GM19452 (cell line): ENCODE results near the gene PRKCG.

Experiments
- ATAC-seq: cut with Tn5 transposase; IDR thresholded peaks from one replicate; pipeline ENCODE4 v1.9.1; 2021; ENCODE audit not compliant: unreplicated experiment

The PRKCG gene

DNA sequence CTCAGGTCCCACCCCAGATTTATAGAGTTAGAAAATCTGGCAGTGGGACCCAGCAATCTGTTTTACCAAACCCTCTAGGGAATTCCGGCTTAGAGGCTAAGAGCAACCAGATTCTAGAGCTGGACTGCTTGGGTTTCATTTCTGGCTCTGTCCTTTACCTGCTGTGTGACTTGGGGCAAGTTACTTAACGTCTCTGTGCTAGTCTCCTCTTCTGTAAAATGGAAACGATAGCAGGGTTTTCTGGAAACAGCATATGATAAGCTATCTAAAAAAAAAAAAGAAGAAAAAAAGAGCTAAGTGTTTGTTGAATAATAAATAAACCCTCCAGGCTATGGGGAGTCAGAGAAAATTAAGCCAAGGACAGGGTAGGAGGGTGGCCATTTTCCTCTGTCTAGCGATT lies 15.5 kb downstream of the PRKCG start:
- ATAC-seq: no peak

DNA sequence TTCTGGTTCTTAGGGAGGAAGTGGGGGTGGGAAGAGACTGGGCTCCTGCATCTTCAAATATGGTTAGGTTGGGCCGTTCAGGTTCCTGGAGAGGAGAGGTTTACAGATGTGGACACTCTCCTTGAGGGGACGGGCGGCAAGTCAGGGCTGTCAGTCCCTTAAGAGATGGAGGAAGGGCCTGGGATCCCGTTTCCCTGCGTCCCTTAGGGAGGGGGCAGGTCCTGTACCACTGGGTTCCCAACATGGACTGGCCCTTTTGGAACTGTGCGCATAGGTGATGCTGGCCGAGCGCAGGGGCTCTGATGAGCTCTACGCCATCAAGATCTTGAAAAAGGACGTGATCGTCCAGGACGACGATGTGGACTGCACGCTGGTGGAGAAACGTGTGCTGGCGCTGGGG lies 16.2 kb downstream of the PRKCG start:
- ATAC-seq: no peak

DNA sequence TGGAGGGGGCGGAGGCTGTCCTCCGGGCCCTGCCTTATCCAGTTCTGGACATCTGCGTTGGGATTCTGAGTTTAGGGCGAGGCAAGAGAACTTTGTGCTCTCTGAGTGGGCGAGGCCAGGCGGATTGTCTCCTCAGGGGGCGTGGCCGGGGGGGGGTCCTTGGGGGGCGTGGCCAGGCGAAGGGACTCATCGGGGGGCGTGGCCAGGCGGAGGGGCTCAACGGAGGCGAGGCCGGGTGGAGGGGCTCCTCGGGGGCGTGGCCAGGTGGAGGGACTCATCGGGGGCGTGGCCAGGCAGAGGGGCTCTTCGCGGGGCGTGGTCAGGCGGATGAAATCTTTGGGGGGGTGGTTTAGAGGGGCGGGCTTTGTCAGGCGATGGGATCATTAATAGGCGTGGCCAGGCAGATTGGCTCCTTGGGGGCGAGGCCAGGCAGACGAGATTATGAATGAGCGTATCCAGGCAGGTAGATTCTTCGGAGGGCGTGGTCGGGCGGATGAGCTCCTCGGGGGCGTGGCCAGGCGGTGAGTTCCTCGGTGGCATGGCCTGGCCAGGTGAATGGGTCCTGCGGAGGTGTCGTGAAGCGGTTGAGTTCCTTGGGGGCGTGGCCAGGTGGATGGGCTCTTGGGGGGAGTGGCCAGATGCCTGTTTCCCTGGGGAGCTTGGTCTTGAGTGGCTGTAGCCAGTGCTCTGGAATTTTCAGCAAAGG lies 16.8 kb downstream of the PRKCG start:
- ATAC-seq: no peak

DNA sequence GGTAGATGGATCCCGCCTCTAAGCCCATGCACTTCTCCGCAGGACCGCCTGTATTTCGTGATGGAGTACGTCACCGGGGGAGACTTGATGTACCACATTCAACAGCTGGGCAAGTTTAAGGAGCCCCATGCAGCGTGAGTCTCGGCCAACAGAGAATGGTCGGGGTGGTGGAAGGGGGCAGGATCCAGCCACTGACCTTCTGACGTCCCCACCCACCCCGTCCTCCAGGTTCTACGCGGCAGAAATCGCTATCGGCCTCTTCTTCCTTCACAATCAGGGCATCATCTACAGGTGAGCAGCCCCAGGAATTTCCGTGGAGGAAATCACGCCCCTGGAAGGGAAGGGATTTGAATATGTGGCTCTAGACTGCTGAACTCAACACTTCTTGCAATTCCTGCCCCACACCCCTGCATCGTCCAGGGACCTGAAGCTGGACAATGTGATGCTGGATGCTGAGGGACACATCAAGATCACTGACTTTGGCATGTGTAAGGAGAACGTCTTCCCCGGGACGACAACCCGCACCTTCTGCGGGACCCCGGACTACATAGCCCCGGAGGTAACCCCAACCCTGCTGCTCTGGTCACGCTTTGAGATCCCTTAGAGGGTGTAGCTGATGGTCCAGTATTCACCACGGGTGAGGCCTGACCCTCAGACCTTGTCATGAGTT lies 18.3 kb downstream of the PRKCG start:
- no peak for ATAC-seq

DNA sequence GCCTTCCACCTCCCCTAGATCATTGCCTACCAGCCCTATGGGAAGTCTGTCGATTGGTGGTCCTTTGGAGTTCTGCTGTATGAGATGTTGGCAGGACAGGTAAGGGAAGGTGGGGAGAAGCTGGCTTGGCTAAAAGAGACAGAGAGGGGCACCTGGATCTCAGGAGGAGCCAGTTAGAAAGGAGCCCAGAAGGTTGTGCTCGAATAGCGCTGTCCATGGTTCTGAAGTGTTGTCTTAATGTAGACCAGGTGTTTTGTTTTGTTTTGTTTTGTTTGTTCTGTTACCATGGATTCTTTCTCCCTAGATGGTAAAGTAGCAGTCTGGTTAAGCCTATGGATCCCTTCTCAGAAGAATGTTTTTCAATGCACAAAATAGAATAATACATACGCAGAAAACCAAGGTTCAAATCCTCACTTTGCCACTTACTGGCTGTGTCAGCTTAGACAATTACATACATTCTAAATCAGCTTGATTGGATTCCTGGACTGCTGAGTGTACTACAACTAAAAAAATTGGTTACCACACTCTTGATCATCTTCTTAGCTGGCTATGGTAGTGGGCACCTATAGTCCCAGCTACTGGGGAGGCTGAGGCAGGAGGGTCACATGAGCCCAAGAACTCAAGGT lies 21.2 kb downstream of the PRKCG start:
- no peak for ATAC-seq

DNA sequence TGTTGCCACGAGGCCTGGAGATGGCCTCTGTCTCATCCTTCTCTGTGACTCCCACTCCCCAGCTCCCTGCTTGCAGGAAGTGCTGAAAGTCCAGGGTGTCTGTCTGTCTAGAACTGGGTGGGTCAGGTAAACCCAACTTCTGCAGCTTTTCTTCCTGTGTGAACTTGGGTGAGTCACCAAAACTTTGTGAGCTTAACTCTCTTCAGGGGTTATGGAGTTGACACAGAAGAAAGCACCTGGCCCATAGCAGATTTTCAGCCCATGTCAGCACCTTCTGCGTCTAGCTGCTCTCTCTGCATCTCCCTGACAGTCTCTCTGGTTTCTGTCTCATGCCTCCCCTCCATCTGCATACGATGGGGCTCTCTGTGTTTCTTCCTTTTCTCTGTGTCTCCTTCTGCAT lies 22.9 kb downstream of the PRKCG start:
- no peak for ATAC-seq

DNA sequence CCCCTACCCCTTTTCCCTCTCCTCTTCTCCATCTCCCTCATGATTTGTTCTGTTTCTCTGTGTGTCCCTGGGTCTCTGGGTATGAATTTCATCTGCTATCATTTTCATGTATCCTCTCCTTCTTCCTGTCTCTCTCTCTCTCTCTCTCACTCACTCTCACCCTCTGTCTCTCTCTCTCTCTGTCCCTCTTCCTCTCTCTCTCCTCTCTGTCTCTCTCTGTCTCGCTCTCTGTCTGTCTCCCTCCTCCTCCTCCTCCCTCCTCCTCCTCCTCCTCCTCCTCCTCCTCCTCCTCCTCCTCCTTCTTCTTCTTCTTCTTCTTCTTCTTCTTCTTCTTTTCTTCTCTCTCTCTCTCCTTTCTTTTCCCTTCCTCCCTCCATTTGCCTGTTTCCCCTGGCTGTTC lies 23.8 kb downstream of the PRKCG start:
- no peak for ATAC-seq

DNA sequence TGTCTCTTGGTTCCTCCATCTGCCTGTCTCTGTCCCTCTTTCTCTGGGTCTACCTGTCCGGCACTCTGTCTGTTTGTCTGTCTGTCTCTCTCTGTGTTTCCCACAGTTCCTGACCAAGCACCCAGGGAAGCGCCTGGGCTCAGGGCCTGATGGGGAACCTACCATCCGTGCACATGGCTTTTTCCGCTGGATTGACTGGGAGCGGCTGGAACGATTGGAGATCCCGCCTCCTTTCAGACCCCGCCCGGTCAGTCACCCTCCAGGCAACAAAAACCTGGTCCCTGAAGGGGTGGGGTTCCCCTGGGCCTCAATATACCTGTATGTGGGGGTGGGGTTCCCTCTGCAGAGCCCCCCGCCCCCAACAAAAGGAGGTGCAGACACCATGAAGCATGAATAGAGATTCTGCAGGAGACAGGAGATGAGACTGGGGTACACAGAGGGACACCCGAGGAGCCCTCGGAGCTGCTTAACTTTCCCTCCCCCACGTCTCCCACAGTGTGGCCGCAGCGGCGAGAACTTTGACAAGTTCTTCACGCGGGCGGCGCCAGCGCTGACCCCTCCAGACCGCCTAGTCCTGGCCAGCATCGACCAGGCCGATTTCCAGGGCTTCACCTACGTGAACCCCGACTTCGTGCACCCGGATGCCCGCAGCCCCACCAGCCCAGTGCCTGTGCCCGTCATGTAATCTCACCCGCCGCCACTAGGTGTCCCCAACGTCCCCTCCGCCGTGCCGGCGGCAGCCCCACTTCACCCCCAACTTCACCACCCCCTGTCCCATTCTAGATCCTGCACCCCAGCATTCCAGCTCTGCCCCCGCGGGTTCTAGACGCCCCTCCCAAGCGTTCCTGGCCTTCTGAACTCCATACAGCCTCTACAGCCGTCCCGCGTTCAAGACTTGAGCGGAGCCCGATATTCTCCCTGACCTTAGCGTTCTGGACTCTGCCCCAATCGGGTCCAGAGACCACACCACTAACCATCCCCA lies 24.5 kb downstream of the PRKCG start:
- no peak for ATAC-seq

DNA sequence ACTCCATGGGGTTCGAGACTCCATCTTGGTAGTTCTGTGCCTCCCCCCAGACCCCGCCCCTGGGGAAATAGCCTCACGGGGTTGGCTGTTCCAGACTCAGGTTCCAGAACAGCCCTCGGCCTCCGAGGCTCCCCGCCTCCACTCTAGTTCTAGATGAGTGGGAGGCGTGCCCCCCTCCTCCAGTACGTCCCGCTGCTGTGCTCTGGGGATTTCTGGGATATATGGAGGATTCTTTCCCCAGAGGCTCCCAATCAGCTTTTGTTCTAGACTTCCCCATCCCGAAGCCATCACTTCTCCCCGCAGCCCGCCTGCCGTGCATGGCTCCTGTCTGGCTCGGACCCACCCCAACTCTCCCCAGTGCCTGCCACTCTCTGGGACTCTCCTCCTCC lies 25.2 kb downstream of the PRKCG start:
- ATAC-seq: no peak

DNA sequence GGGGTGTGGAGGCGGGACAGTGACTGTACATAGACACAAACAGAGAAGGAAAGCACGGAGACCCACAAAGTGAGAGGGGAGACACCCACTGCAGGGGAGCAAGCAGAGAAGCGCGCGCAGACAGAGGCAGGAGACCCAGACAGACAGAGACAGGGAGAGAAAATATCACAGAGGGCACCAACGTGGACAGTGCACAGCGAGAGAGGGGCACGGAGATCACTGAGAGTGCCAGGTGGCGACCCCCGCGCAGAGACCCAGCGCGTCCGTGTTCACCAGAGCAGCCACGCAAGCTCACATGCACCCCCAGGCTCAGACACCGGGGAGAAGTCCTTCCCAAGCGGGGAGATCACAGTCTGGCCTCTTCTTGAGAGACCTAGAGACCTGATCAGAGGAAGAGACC lies 25.7 kb downstream of the PRKCG start:
- ATAC-seq: no peak

DNA sequence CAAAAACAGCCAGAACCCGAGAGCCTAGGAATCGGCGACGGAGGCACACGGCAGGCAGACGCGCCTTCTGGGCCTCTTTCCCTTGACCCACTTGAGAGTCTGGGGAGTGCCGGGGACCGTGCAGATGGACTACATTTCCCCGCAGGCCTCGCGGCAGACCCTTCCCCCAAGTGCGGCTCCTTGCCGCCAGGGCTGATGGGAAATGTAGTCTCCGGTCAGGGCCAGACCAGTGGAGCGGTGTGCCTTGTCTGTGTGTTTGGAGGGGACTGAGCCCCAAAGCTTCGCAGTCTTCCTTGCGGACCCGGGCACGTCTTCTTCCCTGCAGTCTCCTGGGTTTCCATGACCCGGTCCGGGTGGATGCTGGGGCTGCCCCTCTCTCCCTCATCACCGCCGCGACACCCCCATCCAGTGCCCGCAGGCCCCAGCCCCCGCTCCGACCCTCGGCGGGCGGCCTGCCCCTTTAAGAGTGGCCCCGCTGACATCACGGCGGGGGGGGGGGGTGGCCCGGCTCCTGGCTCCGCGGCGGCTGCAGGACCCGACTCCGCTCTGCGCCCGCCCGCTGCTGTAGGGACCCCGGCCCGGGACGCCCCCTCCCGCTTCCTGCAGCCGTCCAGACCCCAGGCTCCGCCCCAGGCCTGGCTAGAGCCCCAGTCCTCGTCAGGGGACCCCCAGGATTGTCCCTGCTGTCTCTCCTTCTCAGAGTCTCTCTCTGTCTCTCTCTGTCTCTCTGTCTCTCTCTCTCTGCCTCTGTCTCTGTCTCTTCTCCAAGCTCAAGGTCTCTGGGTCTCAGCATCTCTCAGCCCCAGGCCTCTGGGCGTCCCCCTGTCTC lies 26.3 kb downstream of the PRKCG start:
- ATAC-seq: no peak

DNA sequence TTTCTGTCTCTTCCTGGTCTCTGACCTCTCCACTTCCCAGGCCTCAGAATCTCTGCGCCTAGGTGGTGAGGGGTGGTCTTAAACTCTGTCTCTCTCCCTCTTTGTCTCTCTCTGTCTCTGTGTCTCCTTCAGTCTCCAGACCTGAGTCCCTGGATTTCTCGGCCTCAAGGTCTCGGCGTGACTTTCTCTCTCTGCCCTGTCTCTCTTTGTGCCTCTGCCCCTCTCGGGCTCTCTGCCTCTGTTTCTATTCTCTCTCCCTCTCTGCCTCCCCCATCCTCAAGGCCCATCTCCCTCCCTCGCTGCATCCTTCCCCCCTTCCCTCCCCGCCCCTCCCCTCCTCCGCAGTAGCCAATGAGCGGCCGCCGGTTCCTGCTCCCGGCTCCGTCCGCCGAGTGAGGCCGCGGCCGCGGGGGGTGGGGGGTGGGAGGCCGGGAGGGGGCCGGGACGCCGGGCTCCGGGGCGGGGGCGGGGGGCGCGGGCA lies 27.0 kb downstream of the PRKCG start, which contains the start of gene CACNG7:
CACNG7 (plus strand) TSS at position 344 of the 481 bp plus-strand sequence. CDS start 3,554 bp downstream, outside the sequence.
- ATAC-seq: no peak

DNA sequence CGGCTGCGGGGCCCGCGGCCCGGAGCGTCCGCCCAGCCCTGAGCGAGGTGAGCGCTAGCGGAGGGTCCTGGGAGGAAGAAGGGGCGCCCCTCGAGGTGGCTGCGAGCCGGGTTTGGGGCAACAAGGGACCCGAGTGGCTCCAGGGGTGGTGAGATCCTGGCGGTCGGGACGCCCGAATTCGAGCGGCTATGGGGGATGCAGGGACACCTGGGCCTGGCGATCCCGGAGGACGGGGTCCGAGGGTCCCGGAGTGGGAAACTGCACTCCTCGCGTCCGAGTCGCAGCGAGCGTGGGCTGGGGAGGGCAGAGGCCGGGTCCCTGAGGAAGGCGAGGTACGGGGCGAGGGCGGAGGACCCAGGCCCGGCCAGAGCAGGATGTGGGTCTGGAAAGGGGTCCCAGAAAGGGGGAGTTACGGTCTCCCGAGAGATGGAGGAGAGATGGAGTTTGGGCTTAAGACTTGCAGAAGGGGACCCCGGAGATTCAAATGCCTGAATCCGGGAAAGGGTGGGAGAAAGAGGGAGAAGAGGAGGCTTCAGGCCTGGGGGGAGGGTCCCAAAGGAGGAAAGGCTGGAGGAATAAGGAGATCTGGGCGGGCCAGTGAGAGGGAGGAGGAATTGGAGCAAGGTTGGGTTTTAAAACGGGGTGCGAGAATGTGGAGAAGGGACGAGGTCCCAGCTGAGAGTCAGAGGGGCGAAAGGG lies 27.6 kb downstream of the PRKCG start:
- ATAC-seq: no peak

DNA sequence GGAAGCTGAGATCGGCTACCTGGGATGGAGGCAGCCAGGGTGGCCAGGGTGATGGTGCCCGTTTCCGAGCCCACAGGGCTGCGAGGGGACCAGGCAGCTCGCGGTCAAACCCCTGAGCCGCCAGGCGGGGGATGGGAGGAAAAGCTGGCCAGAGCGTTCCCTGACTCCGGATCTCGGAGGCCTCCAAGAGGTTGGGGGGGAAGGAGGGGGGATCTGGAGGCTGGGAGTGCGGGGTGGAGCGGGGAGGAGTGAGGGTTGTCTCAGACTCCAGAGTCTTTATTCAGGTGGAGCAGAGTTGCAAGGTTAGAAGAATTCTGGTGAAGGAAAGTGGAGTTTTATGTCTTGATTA lies 28.1 kb downstream of the PRKCG start:
- ATAC-seq: no peak

DNA sequence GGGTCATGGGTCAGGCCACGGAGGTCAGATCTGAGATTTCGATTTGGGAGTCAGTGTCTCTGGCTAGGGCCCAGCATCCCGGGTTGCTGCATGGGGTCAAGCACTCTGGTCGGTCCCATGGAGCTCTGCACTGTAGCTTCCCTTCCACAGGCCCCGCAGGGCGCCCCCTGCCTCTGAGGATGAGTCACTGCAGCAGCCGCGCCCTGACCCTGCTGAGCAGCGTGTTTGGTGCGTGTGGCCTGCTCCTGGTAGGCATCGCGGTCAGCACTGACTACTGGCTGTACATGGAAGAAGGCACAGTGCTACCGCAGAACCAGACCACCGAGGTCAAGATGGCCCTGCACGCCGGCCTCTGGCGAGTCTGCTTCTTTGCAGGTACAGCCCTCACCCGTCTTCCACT lies 30.7 kb downstream of the PRKCG start:
- no peak for ATAC-seq

DNA sequence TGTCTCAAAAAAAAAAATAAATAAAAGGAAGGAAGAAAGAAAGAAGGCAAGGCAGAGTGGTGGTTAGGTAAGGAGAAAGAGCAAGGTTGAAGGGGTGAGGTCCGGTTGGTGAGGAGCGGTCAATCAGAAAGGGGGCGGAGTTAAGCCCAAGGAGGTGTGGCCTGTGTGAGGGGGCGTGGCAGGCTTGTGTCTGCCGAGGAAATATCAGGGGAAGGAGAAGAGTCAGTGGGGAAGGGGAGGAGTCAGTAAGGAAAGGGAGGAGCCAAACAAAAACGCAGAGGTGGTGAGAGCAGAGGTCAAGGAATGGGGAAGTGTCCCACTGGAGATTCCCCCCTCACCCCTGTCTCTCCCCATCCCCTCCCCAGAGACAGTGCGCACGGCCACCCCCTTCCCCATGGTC lies 33.0 kb downstream of the PRKCG start:
- ATAC-seq: no peak

DNA sequence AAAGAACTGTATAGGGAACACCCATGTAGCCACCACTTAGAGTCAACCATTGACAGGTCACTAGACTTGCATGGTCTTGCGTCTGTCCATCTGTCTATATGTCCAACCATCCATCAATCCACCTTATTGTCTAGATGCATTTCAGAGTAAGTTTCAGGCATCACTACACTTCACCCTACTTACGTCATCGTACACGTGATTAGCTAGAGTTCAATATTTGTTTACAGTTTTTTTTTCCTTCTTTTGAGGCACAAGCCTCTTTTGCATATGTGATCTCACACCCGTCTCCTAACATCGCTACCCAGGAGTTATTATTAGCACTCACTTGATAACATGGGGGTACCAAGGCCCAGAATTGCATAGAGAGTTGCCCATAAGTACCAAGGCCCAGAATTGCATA lies 34.0 kb downstream of the PRKCG start:
- ATAC-seq: no peak

DNA sequence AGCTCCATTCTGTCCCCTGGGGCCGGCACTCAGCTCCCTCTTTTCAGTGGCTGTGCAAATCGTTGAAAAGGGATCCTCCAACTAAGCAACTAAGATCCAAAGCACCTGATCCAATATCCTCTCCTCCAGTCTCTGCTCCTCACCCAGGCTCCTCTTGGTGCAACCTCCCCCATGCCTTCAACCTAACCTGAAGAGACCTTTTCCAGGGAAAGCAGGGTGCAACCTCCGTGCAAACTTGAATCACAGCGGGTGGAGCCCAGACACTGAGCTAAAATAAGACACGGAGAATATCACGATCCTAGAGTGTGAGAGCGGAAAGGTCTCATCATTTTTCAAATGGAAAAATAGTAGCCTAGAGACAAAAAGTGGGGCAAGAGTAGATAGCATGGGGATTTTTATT lies 35.4 kb downstream of the PRKCG start:
- no peak for ATAC-seq

DNA sequence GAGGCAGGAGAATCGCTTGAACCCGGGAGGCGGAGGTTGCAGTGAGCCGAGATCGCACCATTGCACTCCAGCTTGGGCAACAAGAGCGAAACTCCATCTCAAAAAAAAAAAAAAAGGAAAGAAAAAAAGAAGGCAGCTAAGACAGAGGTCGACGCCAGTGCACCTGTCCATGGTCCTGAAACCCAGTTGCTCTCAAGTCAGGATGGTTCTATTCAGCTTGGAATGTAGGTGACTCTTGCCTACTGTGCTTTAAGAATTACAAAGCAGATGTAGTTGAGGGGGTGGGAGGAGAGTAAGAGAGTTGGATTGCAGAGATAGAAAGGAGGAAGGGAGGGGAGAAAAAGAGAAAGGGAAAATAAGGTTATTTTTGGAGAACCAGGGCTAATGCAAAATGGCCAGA lies 45.7 kb downstream of the PRKCG start:
- no peak for ATAC-seq

DNA sequence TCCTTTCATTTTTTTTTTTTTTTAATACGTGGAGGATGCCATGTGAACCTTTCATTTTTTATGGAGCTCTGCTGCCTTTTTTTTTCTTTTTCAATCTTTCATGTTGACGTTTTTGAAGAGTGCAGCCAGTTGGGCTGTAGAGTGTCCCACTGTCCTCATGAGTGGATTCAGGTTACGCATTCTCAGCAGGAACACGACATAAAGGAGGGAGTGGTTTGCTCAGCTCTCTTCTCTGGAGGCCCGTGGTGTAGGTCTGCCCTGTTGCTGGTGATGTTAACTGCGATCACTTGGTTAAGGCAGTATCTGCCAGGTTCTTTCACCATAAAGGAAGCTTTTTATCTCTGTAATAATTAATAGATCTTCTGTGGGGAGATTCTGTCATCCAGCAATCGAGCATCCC lies 54.0 kb downstream of the PRKCG start:
- no peak for ATAC-seq
